HEK293 (cell line): ENCODE data around the gene SEC22A.

ENCODE experiments used
- HOXA7 ChIP-seq: sonication (generic); formaldehyde crosslinking; IDR thresholded peaks from 2 replicates; pipeline ENCODE4 v1.8.1; 2022; ENCODE audit warnings: missing genetic modification reagents, borderline replicate concordance
- ZFP37 ChIP-seq: fragments of 450-650 bp; formaldehyde crosslinking; IDR thresholded peaks from 2 replicates; pipeline ENCODE4 v1.5.1; 2016; ENCODE audit warnings: missing biosample characterization, missing genetic modification characterization

- TF ChIP-seq HOXA7 (CRISPR knock-in tag) (no peak), ZFP37 (no peak)
These were observed 62.2 kb downstream of the SEC22A start for GRCh38 chr3:123263941-123264340.
